GM18909 (cell line): Measurements from ENCODE around the gene KCND2.
A peak's percentile ranks its signal among the peaks of the same experiment; 100 is the strongest.
"Not testable (repeated sequence)": the region's sequence is repeated elsewhere in the genome, so short reads cannot be mapped to it uniquely, and the experiment has no call there.

Experiments
- ATAC-seq: cut with Tn5 transposase; IDR thresholded peaks from one replicate; pipeline ENCODE4 v1.9.1; 2021; ENCODE audit warnings: mild to moderate bottlenecking; ENCODE audit not compliant: unreplicated experiment, poor library complexity

The KCND2 gene

DNA sequence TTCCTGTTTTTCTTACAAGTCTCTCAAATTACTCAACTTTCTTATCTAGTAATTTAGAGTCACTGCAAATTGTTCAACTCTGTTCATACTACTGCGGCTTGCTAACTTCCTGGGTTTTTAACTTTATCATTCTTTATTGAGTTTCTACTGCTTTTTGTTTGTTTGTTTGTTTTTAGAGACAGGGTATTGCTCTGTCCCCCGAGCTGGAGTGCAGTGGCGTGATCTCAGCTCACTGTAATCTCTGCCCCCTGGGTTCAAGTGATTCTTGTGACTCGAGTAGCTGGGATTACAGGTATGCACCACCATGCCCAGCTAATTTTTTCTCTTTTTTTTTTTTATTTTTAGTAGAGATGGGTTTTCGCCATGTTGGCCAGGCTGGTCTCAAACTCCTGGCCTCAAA, 402.1 kb downstream of the KCND2 start:
- no peak for ATAC-seq

DNA sequence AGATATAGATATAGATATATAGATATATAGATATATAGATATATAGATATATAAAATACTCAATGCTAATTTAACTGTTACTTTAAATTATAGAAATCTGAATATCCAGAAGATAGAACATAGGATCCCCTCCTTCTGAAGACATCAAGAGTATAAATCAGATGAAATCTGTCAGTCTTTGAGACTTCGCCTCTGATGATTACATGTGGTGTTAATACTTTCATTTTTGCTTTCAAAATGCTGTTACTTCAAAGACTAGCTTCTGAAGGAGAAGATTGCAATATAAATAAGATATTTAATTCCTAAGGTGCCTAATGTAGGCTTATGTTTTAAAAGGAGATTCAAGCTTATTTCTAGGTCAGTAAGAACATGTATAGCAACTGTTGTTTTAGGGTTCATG, 404.6 kb downstream of the KCND2 start:
- ATAC-seq: no peak

DNA sequence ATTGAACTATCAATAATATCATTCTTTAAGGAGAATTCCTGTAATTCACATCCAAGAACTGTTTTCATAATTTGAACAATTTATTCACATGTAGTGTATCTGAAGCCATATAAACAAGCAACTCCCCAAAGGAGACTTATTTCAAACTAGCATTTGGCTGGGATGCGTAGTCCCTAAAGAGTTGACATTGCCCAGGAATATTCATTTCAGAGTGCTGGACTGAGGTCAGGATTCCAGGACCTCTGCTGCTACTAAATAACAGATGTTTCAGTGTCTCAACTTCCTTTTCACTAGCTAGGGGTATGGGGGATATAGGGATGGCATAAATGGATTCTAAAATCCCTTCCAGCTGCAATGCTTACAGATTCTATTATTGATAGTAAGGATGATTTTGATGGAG, 408.0 kb downstream of the KCND2 start:
- no peak for ATAC-seq

DNA sequence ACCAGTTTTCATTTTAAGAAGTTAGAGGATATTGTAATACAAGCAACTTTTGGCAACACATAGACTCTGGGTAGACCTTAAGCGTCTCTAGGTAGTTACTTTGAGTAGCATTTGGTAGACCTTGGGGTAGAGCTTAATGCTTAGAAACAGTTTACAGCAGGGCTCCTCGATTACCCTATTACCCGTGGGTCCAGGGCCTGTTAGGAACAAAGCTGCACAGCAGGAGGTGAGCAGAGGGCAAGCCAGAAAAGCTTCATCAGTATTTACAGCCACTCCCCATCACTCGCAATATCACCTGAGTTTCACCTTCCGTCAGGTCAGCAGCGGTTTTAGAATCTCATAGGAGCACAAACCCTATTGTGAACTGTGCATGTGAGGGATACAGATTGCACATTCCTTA, 411.5 kb downstream of the KCND2 start:
- ATAC-seq: no peak

GRCh38 chr7:120691915-120692314, 418.9 kb downstream of the KCND2 start:
- ATAC-seq: no peak

DNA sequence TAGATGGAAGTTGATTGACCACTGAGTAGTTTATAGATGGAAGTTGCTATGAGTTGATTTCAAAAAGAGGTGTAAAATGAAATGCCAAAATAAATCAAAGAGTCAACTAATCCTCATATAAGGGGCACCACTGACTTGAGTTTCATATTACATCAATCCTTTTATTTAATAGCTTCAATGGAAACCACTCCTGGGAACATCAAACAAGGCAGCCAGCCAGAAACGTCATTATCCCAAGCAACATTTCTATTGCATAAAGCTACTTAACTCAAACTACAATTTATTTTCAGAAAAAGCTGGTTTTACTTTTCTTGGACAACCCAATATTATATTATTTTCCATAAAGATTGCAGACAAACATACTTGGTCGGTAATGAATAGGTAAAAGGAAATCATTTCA, 422.9 kb downstream of the KCND2 start:
- no peak for ATAC-seq

- ATAC-seq: no peak
These were observed 427.8 kb downstream of the KCND2 start for GRCh38 chr7:120700796-120701195.

- ATAC-seq: not testable (repeated sequence)
These were observed 429.4 kb downstream of the KCND2 start for GRCh38 chr7:120702408-120702807.

- ATAC-seq: no peak
These were observed 430.7 kb downstream of the KCND2 start for GRCh38 chr7:120703585-120704240.

GRCh38 chr7:120709252-120709971, 436.4 kb downstream of the KCND2 start:
- no peak for ATAC-seq

DNA sequence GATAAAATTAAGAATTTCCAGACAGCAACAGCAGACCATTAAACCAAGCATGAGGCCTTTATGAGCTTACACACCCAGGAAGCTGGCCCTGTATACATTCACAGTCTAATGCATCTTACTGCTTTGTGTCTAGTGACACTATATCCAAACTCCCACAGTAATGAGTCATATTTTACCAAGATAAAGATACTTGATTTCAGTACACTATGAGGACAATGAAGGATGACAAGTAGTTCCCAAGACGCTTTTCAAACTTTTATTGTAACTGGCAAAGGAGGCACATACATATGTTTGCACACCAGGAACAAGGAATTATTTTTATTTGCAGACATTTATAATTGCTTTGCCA, 437.0 kb downstream of the KCND2 start:
- no peak for ATAC-seq

DNA sequence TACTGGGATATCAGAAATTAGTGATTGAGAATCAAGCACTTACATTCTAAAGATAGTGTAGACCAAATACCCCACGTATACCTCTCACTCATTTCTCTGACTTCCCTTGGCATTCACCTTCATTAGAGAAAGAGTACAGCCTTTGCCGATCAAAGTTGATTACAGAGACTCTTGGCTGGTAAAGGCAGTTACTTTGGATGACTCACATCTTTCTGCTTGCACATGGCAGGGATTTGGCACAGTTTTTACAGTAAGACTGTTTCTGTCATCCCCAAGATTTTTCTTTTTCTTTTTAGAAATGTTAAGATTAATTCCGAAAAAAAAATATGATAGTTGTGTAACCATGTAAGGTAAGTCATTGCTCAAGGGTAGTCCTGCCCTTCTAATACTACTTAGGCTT, 442.0 kb downstream of the KCND2 start:
- no peak for ATAC-seq

DNA sequence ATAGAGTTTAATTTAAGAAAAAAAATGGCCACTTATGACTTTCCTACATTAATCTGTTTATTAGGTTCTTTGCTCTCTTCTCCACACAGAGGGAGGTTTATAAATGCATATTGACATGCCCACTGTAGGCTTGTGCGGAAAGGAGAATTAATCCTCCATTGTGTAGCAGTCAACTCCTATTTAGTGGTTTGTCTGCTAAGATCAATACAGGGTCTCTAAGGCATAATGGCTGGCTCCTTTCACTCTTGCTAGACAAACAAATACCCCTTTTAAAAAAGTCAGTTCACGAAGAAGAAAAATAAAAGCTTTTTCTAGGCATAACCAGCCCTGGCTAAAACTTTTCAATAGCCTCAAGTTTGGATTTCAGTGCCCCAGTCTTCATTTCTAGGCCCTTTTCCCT, 443.3 kb downstream of the KCND2 start:
- no peak for ATAC-seq

- no peak for ATAC-seq
These were observed 444.2 kb downstream of the KCND2 start for GRCh38 chr7:120717166-120717565.

DNA sequence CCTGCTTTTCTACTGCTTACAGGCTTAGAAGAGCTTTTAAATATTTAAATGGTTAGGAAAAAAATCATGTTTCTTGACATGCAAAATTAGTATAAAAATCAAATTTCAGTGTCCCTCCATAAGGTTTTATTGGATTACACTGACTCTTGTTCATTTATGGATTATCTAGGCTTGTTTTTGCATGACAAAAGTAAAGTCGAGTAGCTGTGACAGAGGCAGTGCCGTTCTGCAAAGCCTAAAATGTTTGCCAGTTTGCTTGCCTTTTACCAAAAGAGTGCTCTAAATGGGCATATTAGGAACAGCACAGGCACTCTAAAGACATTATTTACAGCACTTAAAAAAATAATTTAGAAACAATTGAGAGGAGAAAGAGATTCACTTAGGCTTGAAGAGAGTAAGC, 445.4 kb downstream of the KCND2 start:
- ATAC-seq: no peak

GRCh38 chr7:120720317-120720716, 447.3 kb downstream of the KCND2 start:
- ATAC-seq: no peak

DNA sequence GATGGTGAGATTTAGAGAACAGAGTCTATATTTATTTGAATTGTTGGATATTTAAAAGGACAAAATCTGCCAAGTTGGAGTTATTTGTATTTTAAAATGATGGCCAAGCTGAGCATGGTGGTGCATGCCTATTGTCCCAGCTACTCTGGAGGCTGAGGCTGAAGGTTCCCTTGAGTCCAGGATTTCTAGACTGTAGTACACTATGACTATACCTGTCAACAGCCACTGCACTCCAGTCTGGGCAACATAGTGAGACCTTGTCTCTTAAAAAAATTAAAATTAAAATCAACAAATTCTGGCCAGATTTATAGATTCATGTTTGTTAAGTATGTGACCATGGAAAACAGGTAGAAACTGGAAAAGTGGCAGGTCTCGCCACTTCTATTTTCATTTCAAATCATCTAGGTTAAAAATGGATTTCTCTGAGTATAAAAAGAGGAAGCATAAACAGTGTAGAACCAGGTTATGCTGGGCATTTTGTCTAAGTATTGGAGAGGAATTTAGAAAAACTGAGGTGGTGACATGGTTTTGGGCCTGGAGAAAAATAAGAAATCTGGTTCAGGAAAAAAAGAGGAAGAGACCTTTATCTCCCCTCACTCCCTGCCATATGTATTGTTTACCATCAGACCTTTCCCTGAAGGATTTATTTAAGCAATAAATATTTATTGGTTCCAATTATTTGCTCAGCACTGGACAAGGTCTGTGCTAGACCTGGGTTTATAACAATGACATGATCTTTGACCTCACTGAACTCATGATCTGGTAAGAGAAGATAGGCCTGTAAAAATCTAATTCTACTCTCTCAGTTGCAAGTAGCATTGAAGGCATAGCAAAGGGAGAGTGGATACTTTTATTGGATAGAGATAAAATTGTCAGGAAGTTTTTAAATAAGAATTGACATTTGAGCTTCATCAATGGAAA, 450.8 kb downstream of the KCND2 start:
- no peak for ATAC-seq

- ATAC-seq: no peak
These were observed 451.5 kb downstream of the KCND2 start for GRCh38 chr7:120724448-120724847.

GRCh38 chr7:120724955-120725354, 452.0 kb downstream of the KCND2 start:
- ATAC-seq: no peak

GRCh38 chr7:120725376-120726039, 452.5 kb downstream of the KCND2 start:
- ATAC-seq: peak; percentile 60

DNA sequence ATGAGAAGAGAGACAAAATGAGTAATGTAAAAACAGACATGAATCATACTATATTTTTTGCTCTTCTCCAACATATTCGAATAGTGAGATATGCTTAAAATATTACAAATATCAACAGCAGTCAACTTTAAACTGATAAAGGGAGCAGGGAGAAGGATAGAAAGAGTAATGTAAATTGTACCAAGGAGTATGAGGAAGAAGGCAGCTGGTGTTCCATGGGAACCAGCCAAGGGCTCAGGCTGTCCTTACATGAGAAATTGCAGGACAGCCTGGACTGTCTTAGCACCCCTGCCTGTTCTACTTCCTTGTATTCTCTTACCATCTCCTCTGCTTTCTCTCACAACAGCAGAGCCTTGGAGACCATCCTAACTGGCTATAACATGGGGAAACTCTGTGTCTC, 456.3 kb downstream of the KCND2 start:
- ATAC-seq: no peak
